Activated T-helper 1 cell treated with anti-CD3 and anti-CD28 coated beads, Interleukin-12 subunit alpha, Interleukin-12 subunit beta, Interleukin-2, Interleukin-4 antibody, amounts not matched to agents 30 ng/mL and 10 ng/mL and 1 ng/mL, durations not matched to agents 14 hours and 24 hours and 36 hours (primary cell): ENCODE data around the gene AKAP7. TPM values are rescaled to one million over a fixed set of nuclear protein-coding genes. Genes with fewer than 3 reads are reported as not detected.

Experiments
- total RNA-seq: library from RNA; stranded (reverse); gene quantifications from 2 replicates; pipeline ENCODE4 v1.2.3, GENCODE V29; 2022

AKAP7 gene
- total RNA-seq, 1 donor from 2014 or later: 3.4 TPM

Other genes with a start within 250 kb of the AKAP7 start
- gene EPB41L2, start 72.2 kb upstream of the AKAP7 start, total RNA-seq: 17.7 and 18.7 TPM in 2 replicates